ENCODE results near the gene ZNF341. TPM values are rescaled to one million over a fixed set of nuclear protein-coding genes. Genes with fewer than 3 reads are reported as not detected.

Gene ZNF341
- total RNA-seq, 4 donors from 2014 or later = 2.5 to 13.5 (median 3.6) TPM

- Histone ChIP-seq H3K36me3 (no peaks in the 10 kb centered on the region), H3K4me1 (peaks cover 0 to 18% (median 6%) of the 10 kb centered on the region in 4 donors), H3K9me3 (no peaks in the 10 kb centered on the region), H3K27ac (no peak overlapping the region), H3K4me3 (no peak overlapping the region), H3K27me3 (no peaks in the 10 kb centered on the region)
- TF ChIP-seq, protein P1, sequence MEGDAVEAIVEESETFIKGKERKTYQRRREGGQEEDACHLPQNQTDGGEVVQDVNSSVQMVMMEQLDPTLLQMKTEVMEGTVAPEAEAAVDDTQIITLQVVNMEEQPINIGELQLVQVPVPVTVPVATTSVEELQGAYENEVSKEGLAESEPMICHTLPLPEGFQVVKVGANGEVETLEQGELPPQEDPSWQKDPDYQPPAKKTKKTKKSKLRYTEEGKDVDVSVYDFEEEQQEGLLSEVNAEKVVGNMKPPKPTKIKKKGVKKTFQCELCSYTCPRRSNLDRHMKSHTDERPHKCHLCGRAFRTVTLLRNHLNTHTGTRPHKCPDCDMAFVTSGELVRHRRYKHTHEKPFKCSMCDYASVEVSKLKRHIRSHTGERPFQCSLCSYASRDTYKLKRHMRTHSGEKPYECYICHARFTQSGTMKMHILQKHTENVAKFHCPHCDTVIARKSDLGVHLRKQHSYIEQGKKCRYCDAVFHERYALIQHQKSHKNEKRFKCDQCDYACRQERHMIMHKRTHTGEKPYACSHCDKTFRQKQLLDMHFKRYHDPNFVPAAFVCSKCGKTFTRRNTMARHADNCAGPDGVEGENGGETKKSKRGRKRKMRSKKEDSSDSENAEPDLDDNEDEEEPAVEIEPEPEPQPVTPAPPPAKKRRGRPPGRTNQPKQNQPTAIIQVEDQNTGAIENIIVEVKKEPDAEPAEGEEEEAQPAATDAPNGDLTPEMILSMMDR (IDR thresholded peaks at IDR 0.05) = no peak
- no peak for TF ChIP-seq POLR2A (IDR thresholded peaks at IDR 0.05)
- no peak for DNase-seq
These were observed 10.2 kb upstream of the ZNF341 start for GRCh38 chr20:33721391-33722140.

DNA sequence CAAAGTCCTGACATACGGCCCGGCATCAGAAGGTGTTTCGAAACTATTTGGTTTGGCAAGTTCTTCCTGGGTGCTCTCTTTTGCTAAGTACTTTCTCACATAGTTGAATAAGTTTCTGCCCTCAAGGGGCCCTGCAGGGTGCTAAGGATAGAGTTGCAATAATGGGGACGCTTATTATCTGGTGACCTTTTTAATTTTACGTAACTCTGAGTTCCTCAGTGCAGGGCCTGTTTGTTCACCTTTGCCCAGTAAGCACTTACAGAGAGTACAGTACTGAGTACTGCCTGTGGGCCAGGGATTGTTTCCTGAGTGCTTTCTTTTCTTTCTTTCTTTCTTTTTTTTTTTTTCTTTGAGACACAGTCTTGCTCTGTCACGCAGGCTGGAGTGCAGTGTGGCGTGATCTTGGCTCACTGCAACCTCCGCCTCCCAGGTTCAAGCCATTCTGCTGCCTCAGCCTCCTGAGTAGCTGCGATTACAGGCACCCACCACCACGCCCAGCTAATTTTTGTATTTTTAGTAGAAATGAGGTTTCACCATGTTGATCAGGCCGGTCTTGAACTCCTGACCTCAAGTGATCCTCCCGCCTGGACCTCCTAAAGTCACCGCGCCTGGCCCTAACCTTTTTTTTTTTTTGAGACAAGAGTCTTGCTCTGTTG is 7.2 kb upstream of the ZNF341 start:
- H3K4me1 ChIP-seq = peaks cover 0 to 8% (median 1%) of the 10 kb centered on the region in 4 donors
- DNase-seq = no peak
- H3K4me3 ChIP-seq = no peak overlapping the region
- no peaks in the 10 kb centered on the region for H3K36me3 ChIP-seq
- no peak for TF ChIP-seq POLR2A (IDR thresholded peaks at IDR 0.05)
- TF ChIP-seq, protein P1 (IDR thresholded peaks at IDR 0.05) = peak in 3 of 6 experiments; percentile 8 to 29 (median 18)
- no peaks in the 10 kb centered on the region for H3K27me3 ChIP-seq
- peak overlapping the region in 1 of 4 donors; percentile 11 for H3K27ac ChIP-seq
- H3K9me3 ChIP-seq = no peaks in the 10 kb centered on the region

- H3K4me3 ChIP-seq = no peak overlapping the region
- no peak overlapping the region for H3K27ac ChIP-seq
- TF ChIP-seq POLR2A (IDR thresholded peaks at IDR 0.05) = no peak
- TF ChIP-seq, protein P1 (IDR thresholded peaks at IDR 0.05) = no peak
- no peaks in the 10 kb centered on the region for H3K36me3 ChIP-seq
- no peaks in the 10 kb centered on the region for H3K27me3 ChIP-seq
- DNase-seq = no peak
- no peaks in the 10 kb centered on the region for H3K9me3 ChIP-seq
- H3K4me1 ChIP-seq = peaks cover 0 to 3% (median 0%) of the 10 kb centered on the region in 4 donors
These were observed 6.1 kb upstream of the ZNF341 start for GRCh38 chr20:33725607-33726264.

GRCh38 chr20:33727115-33727479 is 4.7 kb upstream of the ZNF341 start:
- H3K27ac ChIP-seq = no peak overlapping the region
- DNase-seq = no peak
- H3K27me3 ChIP-seq = no peaks in the 10 kb centered on the region
- no peaks in the 10 kb centered on the region for H3K36me3 ChIP-seq
- no peak for TF ChIP-seq POLR2A (IDR thresholded peaks at IDR 0.05)
- TF ChIP-seq, protein P1 (IDR thresholded peaks at IDR 0.05) = no peak
- H3K9me3 ChIP-seq = no peaks in the 10 kb centered on the region
- H3K4me3 ChIP-seq = no peak overlapping the region
- peaks cover 0 to 5% (median 0%) of the 10 kb centered on the region in 4 donors for H3K4me1 ChIP-seq

GRCh38 chr20:33727806-33728205 is 4.0 kb upstream of the ZNF341 start:
- no peaks in the 10 kb centered on the region for H3K9me3 ChIP-seq
- no peaks in the 10 kb centered on the region for H3K27me3 ChIP-seq
- H3K4me1 ChIP-seq = peaks cover 0 to 7% (median 2%) of the 10 kb centered on the region in 4 donors
- H3K4me3 ChIP-seq = no peak overlapping the region
- no peak for DNase-seq
- H3K36me3 ChIP-seq = no peaks in the 10 kb centered on the region
- TF ChIP-seq POLR2A (IDR thresholded peaks at IDR 0.05) = no peak
- TF ChIP-seq, protein P1 (IDR thresholded peaks at IDR 0.05) = no peak
- H3K27ac ChIP-seq = no peak overlapping the region

Data from Peyer's patch (tissue), 4 donors.